Trophoblast cell (in vitro differentiated cells and primary cell): ENCODE data around the gene STK10.
"Not testable (repeated sequence)": the region's sequence is repeated elsewhere in the genome, so short reads cannot be mapped to it uniquely, and the experiment has no call there.

Experiments used
- DNase-seq, 2 donors: peaks; one replicate each; pipeline ENCODE4 v3.0.0-alpha.2; 2016
- H2AFZ ChIP-seq: 2 replicates; pipeline ENCODE4 v1.6.1; 2013; ENCODE audit warnings: low read length, moderate library complexity, mild to moderate bottlenecking; ENCODE audit not compliant: insufficient read depth, poor library complexity
- H2AK5ac ChIP-seq: 2 replicates; pipeline ENCODE4 v1.6.1; 2013; ENCODE audit warnings: mild to moderate bottlenecking, low read length
- H2BK120ac ChIP-seq: 2 replicates; pipeline ENCODE4 v1.6.1; 2013; ENCODE audit warnings: low read length, mild to moderate bottlenecking, moderate library complexity; ENCODE audit not compliant: insufficient read depth, poor library complexity
- H2BK12ac ChIP-seq: 2 replicates; pipeline ENCODE4 v1.6.1; 2013; ENCODE audit warnings: mild to moderate bottlenecking, low read length, moderate library complexity
- H2BK5ac ChIP-seq: 2 replicates; pipeline ENCODE4 v1.6.1; 2013; ENCODE audit warnings: low read length, low read depth, moderate library complexity, mild to moderate bottlenecking; ENCODE audit not compliant: poor library complexity
- H3K14ac ChIP-seq: 2 replicates; pipeline ENCODE4 v1.6.1; 2013; ENCODE audit warnings: mild to moderate bottlenecking, low read length
- H3K18ac ChIP-seq: 2 replicates; pipeline ENCODE4 v1.6.1; 2013; ENCODE audit warnings: mild to moderate bottlenecking, low read length
- H3K23ac ChIP-seq: 2 replicates; pipeline ENCODE4 v1.6.1; 2013; ENCODE audit warnings: low read length
- H3K27ac ChIP-seq: 2 replicates; pipeline ENCODE4 v1.5.1; 2013; ENCODE audit warnings: low read depth, mild to moderate bottlenecking, inconsistent platforms, low read length, moderate library complexity
- H3K27me3 ChIP-seq: 2 replicates; pipeline ENCODE4 v1.6.1; 2013; ENCODE audit warnings: inconsistent platforms, mild to moderate bottlenecking, low read length, moderate library complexity; ENCODE audit not compliant: insufficient read depth
- H3K36me3 ChIP-seq, 2 experiments: 1 replicate in 1 of 2; 2 replicates in 1 of 2; pipeline ENCODE4 v1.6.1; 2013; ENCODE audit warnings: low read length in 2 of 2, mild to moderate bottlenecking in 2 of 2, moderate library complexity in 1 of 2; ENCODE audit not compliant: insufficient read depth in 2 of 2, control insufficient read depth in 1 of 2
- H3K4ac ChIP-seq: 2 replicates; pipeline ENCODE4 v1.6.1; 2013; ENCODE audit warnings: low read depth, mild to moderate bottlenecking, low read length, moderate library complexity
- H3K4me1 ChIP-seq, 2 experiments: 1 replicate in 1 of 2; 2 replicates in 1 of 2; pipeline ENCODE4 v1.6.1; 2013; ENCODE audit warnings: low read length in 2 of 2, mild to moderate bottlenecking in 2 of 2, moderate library complexity in 1 of 2; ENCODE audit not compliant: insufficient read depth in 2 of 2, control insufficient read depth in 1 of 2
- H3K4me2 ChIP-seq: 2 replicates; pipeline ENCODE4 v1.6.1; 2013; ENCODE audit warnings: inconsistent platforms, mild to moderate bottlenecking, low read length, moderate library complexity
- H3K4me3 ChIP-seq: 2 replicates; pipeline ENCODE4 v1.5.1; 2013; ENCODE audit warnings: mild to moderate bottlenecking, low read depth, low read length, inconsistent platforms
- H3K79me1 ChIP-seq: one replicate; pipeline ENCODE4 v1.6.1; 2013; ENCODE audit warnings: low read length
- H3K79me2 ChIP-seq: 2 replicates; pipeline ENCODE4 v1.6.1; 2013; ENCODE audit warnings: low read length, mild to moderate bottlenecking; ENCODE audit not compliant: control insufficient read depth, insufficient read depth, poor library complexity
- H3K9ac ChIP-seq: 2 replicates; pipeline ENCODE4 v1.6.1; 2013; ENCODE audit warnings: mild to moderate bottlenecking, low read length
- H3K9me3 ChIP-seq: 2 replicates; pipeline ENCODE4 v1.6.1; 2013; ENCODE audit warnings: low read depth, mild to moderate bottlenecking, control low read depth, inconsistent platforms, low read length; ENCODE audit not compliant: insufficient read depth
- H4K12ac ChIP-seq: 2 replicates; pipeline ENCODE4 v1.6.1; 2013; ENCODE audit warnings: low read depth, mild to moderate bottlenecking, low read length, moderate library complexity
- H4K8ac ChIP-seq: 2 replicates; pipeline ENCODE4 v1.6.1; 2013; ENCODE audit warnings: low read depth, mild to moderate bottlenecking, low read length, moderate library complexity
- H4K91ac ChIP-seq: one replicate; pipeline ENCODE4 v1.6.1; 2013; ENCODE audit warnings: low read depth, mild to moderate bottlenecking, low read length, moderate library complexity
- WGBS: extraction: QIAGEN DNeasy Blood & Tissue Kit; methylation state at CpG from one replicate; pipeline ENCODE4 v1.1.7; 2013; ENCODE audit warnings: missing lambda C conversion rate; ENCODE audit not compliant: insufficient read length, insufficient coverage; ENCODE audit errors: extremely low coverage; 5-methylcytosine and 5-hydroxymethylcytosine counted together

STK10 gene

DNA sequence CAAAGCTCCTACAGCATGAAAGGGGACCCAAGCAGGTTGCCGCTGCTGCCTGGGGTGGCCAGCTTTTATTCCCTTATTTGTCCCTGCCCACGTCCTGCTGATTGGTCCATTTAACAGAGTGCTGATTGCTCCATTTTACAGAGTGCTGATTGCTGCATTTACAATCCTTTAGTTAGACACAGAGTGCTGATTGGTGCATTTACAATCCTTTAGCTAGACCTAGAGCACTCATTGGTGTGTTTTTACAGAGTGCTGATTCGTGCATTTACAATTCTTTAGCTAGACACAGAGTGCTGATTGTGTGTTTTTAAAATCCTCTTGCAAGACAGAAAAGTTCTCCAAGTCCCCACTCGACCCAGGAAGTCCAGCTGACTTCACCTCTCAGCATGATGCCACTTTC is 9.8 kb upstream of the STK10 start:
- not testable (repeated sequence) for H3K23ac ChIP-seq, H3K9me3 ChIP-seq, H4K91ac ChIP-seq, H3K4ac ChIP-seq, H3K4me3 ChIP-seq, H3K14ac ChIP-seq, H3K9ac ChIP-seq, H3K27me3 ChIP-seq, H3K27ac ChIP-seq, H3K79me2 ChIP-seq, H2AK5ac ChIP-seq, H2BK5ac ChIP-seq, DNase-seq, H2BK12ac ChIP-seq, H3K79me1 ChIP-seq, H3K4me2 ChIP-seq, H2BK120ac ChIP-seq, H2AFZ ChIP-seq, H3K18ac ChIP-seq, H3K4me1 ChIP-seq, H4K8ac ChIP-seq, H3K36me3 ChIP-seq, H4K12ac ChIP-seq
- WGBS: no CpG with 5 or more reads among the region's 4 CpGs

DNA sequence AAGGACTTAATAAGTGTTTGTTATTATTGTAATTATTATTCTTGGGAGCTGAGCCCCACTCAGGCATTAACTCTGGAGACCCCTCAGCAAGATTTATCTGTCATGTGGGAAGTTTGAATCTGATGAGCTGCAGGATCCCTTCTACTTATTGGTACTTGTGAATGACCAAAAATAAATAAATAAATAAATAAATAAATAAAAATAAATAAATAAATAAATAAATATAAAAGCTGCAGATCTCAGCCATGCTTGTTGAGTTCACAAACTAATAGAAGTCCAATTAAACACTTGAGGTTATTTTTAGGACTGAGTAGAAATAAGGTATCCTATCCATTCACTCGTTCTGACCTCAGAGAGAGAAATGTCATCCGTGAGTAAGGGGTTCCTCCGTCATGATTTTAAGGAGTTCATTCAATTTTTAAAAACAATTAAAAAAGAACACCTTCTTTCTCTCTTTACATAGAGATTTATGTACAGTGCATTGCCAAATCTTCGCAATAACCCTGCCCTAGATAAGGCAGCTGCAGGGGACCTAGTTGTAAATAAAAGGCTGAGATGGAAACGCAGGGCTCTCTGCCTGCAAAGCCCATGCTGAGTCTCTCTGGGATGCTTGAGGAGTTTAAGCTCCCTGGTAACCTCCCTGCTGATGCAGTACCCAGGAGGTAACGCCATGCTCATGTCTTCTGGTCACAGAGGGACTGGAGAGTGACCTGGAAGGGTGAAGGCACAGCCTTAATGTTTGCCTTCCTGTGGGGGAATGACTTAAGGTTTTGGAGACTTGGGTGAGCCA is 7.2 kb upstream of the STK10 start:
- Histone ChIP-seq H3K27ac (no peak overlapping the region), H3K4me3 (no peak overlapping the region), H3K27me3 (no peaks in the 10 kb centered on the region), H4K91ac (no peak overlapping the region), H3K4me1 (no peaks in the 10 kb centered on the region), H3K79me2 (no peaks in the 10 kb centered on the region), H3K14ac (no peak overlapping the region), H3K23ac (no peak overlapping the region), H3K9me3 (peaks cover 1% of the 10 kb centered on the region), H3K9ac (no peak overlapping the region), H2AFZ (no peak overlapping the region), H3K4ac (no peak overlapping the region), H2BK12ac (no peak overlapping the region), H4K12ac (no peak overlapping the region), H2BK120ac (no peak overlapping the region), H4K8ac (no peak overlapping the region), H2BK5ac (no peak overlapping the region), H3K18ac (no peak overlapping the region), H2AK5ac (no peak overlapping the region), H3K36me3 (peaks cover 0 to 1% of the 10 kb centered on the region in 2 experiments), H3K79me1 (no peaks in the 10 kb centered on the region), H3K4me2 (no peak overlapping the region)
- DNase-seq: no peak
- no CpG with 5 or more reads among the region's 6 CpGs for WGBS

DNA sequence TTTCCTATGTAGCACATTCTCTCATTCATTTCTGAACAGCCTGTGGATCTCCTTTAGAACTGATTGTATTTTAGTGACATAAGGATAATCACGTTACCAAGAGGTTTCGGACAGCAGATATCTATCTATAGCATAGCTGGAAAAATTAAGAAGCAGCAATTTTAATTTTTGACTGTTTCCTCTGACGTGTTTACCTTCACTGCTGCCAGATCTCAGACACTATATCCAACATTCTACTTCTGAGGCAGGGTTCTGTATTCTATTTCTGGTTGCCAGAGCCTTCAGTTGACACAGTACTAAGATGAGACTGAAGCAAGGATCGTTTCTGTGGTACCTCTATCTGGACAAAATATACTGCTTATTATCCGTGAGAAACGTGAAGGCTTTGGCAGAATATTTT is 5.8 kb upstream of the STK10 start, which contains the start of gene EFCAB9:
EFCAB9 (plus strand) TSS at position 301 of the 400 bp plus-strand sequence; CDS start at position 302, 1 bp downstream.
- no peak within 1 kb of the TSS for H3K9ac ChIP-seq
- no peak within 1 kb of the TSS for H2AFZ ChIP-seq
- H3K4me2 ChIP-seq: no peak within 1 kb of the TSS
- H3K36me3 ChIP-seq: no peaks in the 10 kb centered on the region
- no peak within 1 kb of the TSS for H2BK120ac ChIP-seq
- DNase-seq: no peak
- no peak within 1 kb of the TSS for H3K4ac ChIP-seq
- no peak within 1 kb of the TSS for H3K4me3 ChIP-seq
- no peak within 1 kb of the TSS for H4K91ac ChIP-seq
- no peaks in the 10 kb centered on the region for H3K9me3 ChIP-seq
- no peak within 1 kb of the TSS for H2BK5ac ChIP-seq
- peaks cover 2% of the 10 kb centered on the region for H3K79me1 ChIP-seq
- no peak within 1 kb of the TSS for H2AK5ac ChIP-seq
- no peak within 1 kb of the TSS for H3K27ac ChIP-seq
- H3K27me3 ChIP-seq: no peaks in the 10 kb centered on the region
- H3K18ac ChIP-seq: no peak within 1 kb of the TSS
- no peaks in the 10 kb centered on the region for H3K4me1 ChIP-seq
- H4K12ac ChIP-seq: no peak within 1 kb of the TSS
- WGBS: no CpG with 5 or more reads among the region's 6 CpGs
- no peak within 1 kb of the TSS for H3K14ac ChIP-seq
- no peak within 1 kb of the TSS for H4K8ac ChIP-seq
- H3K79me2 ChIP-seq: no peaks in the 10 kb centered on the region
- H3K23ac ChIP-seq: no peak within 1 kb of the TSS
- no peak within 1 kb of the TSS for H2BK12ac ChIP-seq

DNA sequence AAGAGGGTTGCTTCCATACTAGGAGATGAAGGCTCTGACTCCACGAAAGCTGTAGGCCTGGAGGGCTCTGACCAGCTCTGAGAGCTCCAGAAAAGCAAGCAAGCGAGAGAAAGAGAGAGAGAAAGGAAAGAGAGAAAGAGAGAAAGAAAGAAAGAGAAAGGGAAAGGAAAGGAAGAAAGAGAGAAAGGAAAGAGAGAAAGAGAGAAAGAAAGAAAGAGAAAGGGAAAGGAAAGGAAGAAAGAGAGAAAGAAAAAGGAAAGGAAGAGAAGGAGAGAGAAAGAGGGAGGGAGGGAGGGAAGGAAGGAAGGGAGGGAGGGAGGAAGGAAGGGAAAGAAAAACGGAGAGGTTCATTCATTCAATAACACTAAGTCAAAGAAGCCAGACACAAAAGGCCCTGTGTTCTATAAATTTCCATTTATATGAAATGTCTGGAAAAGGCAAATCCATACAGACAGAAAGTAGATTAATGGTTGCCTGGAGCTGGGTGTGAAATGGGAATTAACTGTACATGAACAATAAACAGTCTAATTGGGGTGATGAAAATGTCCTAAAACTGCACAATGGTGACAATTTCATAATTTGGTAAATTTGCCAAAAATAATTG is 1.8 kb upstream of the STK10 start:
- Histone ChIP-seq H3K9me3 (no peaks in the 10 kb centered on the region), H4K12ac (no peak overlapping the region), H3K14ac (peak overlapping the region; percentile 44), H4K8ac (peak overlapping the region; percentile 53), H2AFZ (no peak overlapping the region), H3K27ac (peak overlapping the region; percentile 21), H2BK12ac (no peak overlapping the region), H3K27me3 (no peaks in the 10 kb centered on the region), H3K9ac (no peak overlapping the region), H2BK5ac (peak overlapping the region; percentile 2), H3K4me2 (peak overlapping the region; percentile 50), H3K4me3 (no peak overlapping the region), H2BK120ac (no peak overlapping the region), H3K79me1 (peaks cover 19% of the 10 kb centered on the region), H4K91ac (no peak overlapping the region), H3K4me1 (peaks cover 4 to 12% of the 10 kb centered on the region in 2 experiments), H3K4ac (no peak overlapping the region), H3K36me3 (peaks cover 0 to 3% of the 10 kb centered on the region in 2 experiments), H3K23ac (no peak overlapping the region), H3K18ac (no peak overlapping the region), H3K79me2 (peaks cover 15% of the 10 kb centered on the region), H2AK5ac (no peak overlapping the region)
- no CpG with 5 or more reads among the region's 3 CpGs for WGBS
- DNase-seq: no peak
